ENCODE results near the gene CYP4F2. TPM values are rescaled to one million over a fixed set of nuclear protein-coding genes. Genes with fewer than 3 reads are reported as not detected.
"Not testable (repeated sequence)": the region's sequence is repeated elsewhere in the genome, so short reads cannot be mapped to it uniquely, and the experiment has no call there.

Gene CYP4F2
- total and polyA plus RNA-seq, 12 donors = not detected

- Histone ChIP-seq H3K4me3 (no peak overlapping the region), H3K27me3 (peaks cover 3% of the 10 kb centered on the region)
- DNase-seq = no peak
These were observed 12.0 kb downstream of the CYP4F2 start for GRCh38 chr19:15885919-15886318.

DNA sequence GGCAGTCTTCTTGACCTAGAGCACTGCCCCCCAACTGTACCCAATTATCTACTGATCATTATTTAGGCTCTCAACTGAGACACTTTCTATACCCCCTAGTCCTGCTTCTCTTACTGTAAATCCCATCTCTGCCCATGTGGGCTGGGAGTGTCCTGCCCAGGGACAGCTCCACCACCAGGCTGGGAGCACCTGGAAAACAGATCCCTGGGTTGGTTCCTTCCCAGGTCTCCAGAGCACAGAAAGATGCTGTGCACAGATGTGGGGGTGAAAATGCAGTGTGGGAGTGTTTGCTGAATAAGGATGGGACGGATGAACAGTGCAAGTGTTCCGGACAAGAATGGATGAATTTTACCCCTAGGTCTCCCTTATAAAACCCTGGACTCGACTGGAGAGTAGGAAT lies 12.7 kb downstream of the CYP4F2 start:
- Histone ChIP-seq H3K27me3 (peaks cover 3% of the 10 kb centered on the region), H3K9me3 (replicated peaks in 1 of 3) (no peaks in the 10 kb centered on the region), H3K36me3 (replicated peaks in 1 of 2) (no peaks in the 10 kb centered on the region), H3K4me1 (replicated peaks in 1 of 2) (no peaks in the 10 kb centered on the region), H3K27ac (no peak overlapping the region), H3K4me3 (no peak overlapping the region)
- no peak for DNase-seq
- intact Hi-C loops (cut with DNase I) = no loop called here
- TF ChIP-seq CTCF (IDR thresholded peaks at IDR 0.05) (no peak), POLR2A (IDR thresholded peaks at IDR 0.05) (no peak)
- WGBS, 4 donors = 53 to 64% (median 54%) methylated on average over 3 of the region's 3 CpGs

More at GRCh38 chr19:15885919-15886318, 12.0 kb downstream of the CYP4F2 start:
- Histone ChIP-seq H3K9me3 (replicated peaks in 1 of 3) (no peaks in the 10 kb centered on the region), H3K36me3 (replicated peaks in 1 of 2) (no peaks in the 10 kb centered on the region), H3K4me1 (replicated peaks in 1 of 2) (no peaks in the 10 kb centered on the region), H3K27ac (no peak overlapping the region)
- no peak for TF ChIP-seq POLR2A (IDR thresholded peaks at IDR 0.05)
- TF ChIP-seq CTCF (IDR thresholded peaks at IDR 0.05) = no peak
- intact Hi-C loops (cut with DNase I) = no loop called here
- 63 to 74% (median 68%) methylated on average over 4 to 7 of the region's 7 CpGs for WGBS, 4 donors

DNA sequence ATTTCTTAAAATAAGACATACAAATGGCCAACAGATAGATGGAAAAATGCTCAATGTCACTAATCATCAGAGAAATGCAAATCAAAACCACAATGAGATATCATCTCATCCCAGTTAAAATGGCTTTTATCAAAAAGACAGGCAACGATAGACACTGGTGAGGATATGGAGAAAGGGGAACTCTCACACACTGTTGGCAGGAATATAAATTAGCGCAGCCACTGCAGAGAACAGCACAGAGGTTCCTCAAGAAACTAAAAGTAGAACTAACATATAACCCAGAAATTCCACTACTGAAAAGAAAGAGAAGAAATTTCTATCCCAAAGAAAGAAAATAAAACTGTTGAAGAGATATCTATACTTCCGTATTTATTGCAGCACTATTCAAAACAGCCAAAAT lies 14.5 kb downstream of the CYP4F2 start:
- WGBS, 4 donors = 54 to 72% (median 64%) methylated on average over 3 of the region's 3 CpGs
- H3K36me3 ChIP-seq (replicated peaks in 1 of 2); intact Hi-C loops (cut with DNase I); H3K27me3 ChIP-seq; H3K4me1 ChIP-seq (replicated peaks in 1 of 2); DNase-seq; H3K4me3 ChIP-seq; H3K9me3 ChIP-seq (replicated peaks in 1 of 3); H3K27ac ChIP-seq: not testable (repeated sequence)

DNA sequence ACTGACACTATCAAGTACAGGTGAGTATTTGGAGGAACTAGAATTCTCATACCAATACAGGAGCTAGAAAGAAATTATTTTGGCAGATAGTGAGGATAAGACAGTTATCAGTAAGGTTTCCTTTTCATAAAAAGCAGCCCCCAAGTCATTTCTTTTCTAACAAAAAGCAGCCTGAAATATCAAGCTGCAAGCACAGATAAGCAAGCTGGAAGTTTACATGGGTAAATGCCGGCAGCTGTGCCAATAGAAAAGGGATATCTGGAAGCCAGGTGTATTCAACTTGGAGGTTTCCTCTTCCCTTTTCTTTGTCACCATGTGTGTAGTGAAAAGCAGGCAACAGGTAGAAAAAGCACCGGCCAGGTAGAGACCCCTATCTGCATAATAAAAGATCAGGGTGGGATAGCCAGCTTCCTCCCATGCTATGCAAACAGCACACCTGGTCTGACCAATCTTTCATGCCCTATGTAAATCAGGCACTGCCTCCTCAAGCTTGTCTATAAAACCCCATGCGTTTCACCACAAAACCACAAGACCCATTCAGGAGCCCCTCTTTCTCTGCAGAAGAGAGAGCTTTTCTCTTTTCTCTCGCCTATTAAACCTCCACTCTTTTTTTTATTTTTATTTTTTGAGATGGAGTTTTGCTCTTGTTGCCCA lies 22.9 kb downstream of the CYP4F2 start:
- DNase-seq = no peak
- Histone ChIP-seq H3K4me1 (replicated peaks in 1 of 2) (no peaks in the 10 kb centered on the region), H3K27me3 (peaks cover 22% of the 10 kb centered on the region), H3K9me3 (replicated peaks in 1 of 3) (no peaks in the 10 kb centered on the region), H3K4me3 (no peak overlapping the region), H3K27ac (no peak overlapping the region), H3K36me3 (replicated peaks in 1 of 2) (no peaks in the 10 kb centered on the region)
- TF ChIP-seq POLR2A (IDR thresholded peaks at IDR 0.05) = no peak
- TF ChIP-seq CTCF (IDR thresholded peaks at IDR 0.05) = no peak
- intact Hi-C loops (cut with DNase I) = no loop called here
- 36 to 47% (median 40%) methylated on average over 4 of the region's 4 CpGs for WGBS, 4 donors

DNA sequence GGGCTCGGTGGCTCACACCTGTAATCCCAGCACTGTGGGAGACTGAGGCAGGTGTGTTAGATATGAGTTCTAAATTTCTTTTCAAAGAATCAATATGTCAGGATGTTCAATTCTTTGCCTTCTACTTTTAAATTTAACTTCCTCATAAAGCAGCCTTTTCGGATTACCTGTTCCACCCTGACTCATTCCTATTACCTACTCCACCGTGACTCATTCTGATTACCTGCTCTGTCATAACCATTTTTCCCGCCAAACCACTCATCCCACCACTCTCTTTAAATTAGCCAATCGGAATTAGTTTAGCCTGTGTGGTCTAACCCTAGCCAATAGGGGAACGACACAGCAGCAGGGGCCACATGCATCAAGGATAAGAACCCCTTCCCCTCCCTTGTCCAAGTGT lies 24.1 kb downstream of the CYP4F2 start:
- H3K4me1 ChIP-seq (replicated peaks in 1 of 2); H3K9me3 ChIP-seq (replicated peaks in 1 of 3); H3K36me3 ChIP-seq (replicated peaks in 1 of 2); intact Hi-C loops (cut with DNase I); H3K27ac ChIP-seq; H3K4me3 ChIP-seq; DNase-seq: not testable (repeated sequence)
- 72 to 89% (median 76%) methylated on average over 6 of the region's 6 CpGs for WGBS, 4 donors
- H3K27me3 ChIP-seq = peaks cover 22% of the 10 kb centered on the region
